HEK293 (cell line): ENCODE results near the gene HOXD11.
A peak's percentile ranks its signal among the peaks of the same experiment; 100 is the strongest.

ENCODE experiments used
- CTCF ChIA-PET: fragments of 350-600 bp; formaldehyde crosslinking; extraction: SDS; loops from one replicate; lab custom pipeline; 2021; ENCODE audit warnings: antibody characterized with exemption; lab: Yijun Ruan, JAX
- POLR2A ChIA-PET: fragments of 300-600 bp; formaldehyde crosslinking; extraction: SDS; loops from one replicate; lab custom pipeline; 2020; ENCODE audit warnings: antibody characterized with exemption, inconsistent platforms; lab: Yijun Ruan, JAX
- H3K27ac ChIP-seq: fragments of 200-500 bp; sonication (Bioruptor generic); 2 replicates; pipeline ENCODE4 v1.5.1; 2014; ENCODE audit warnings: low read depth, low read length, control low read depth, inconsistent platforms; ENCODE audit errors: extremely low read depth
- H3K36me3 ChIP-seq, 2 experiments: fragments of 200-500 bp in 1 of 2; sonication (Bioruptor generic) in 1 of 2; 1 replicate in 1 of 2; 2 replicates in 1 of 2; pipeline ENCODE4 v1.5.1; 2014 to 2017; ENCODE audit warnings: inconsistent platforms in 2 of 2, low read length in 2 of 2; ENCODE audit not compliant: control insufficient read depth in 2 of 2, insufficient read depth in 1 of 2
- H3K4me1 ChIP-seq: fragments of 200-500 bp; sonication (Bioruptor generic); 2 replicates; pipeline ENCODE4 v1.5.1; 2014; ENCODE audit warnings: mild to moderate bottlenecking, low read length, inconsistent platforms; ENCODE audit not compliant: control insufficient read depth, insufficient read depth
- H3K4me3 ChIP-seq: 2 replicates; pipeline ENCODE4 v1.5.1; 2011; ENCODE audit warnings: low read depth, mild to moderate bottlenecking, control low read depth, low read length, moderate library complexity
- H3K9me3 ChIP-seq: fragments of 200-500 bp; sonication (Bioruptor generic); 2 replicates; pipeline ENCODE4 v1.5.1; 2014; ENCODE audit warnings: low read depth, low read length, inconsistent platforms; ENCODE audit not compliant: control insufficient read depth, insufficient read depth
- IKZF3 ChIP-seq: fragments of 450-650 bp; IDR thresholded peaks from 2 replicates; pipeline ENCODE4 v1.5.0; 2018; ENCODE audit warnings: missing biosample characterization, mild to moderate bottlenecking, missing genetic modification characterization, moderate library complexity
- KLF1 ChIP-seq: fragments of 450-650 bp; formaldehyde crosslinking; IDR thresholded peaks from 2 replicates; pipeline ENCODE4 v1.5.1; 2016; ENCODE audit warnings: missing biosample characterization, missing genetic modification characterization
- OVOL3 ChIP-seq: fragments of 450-650 bp; formaldehyde crosslinking; IDR thresholded peaks from 2 replicates; pipeline ENCODE4 v1.5.1; 2016; ENCODE audit warnings: missing biosample characterization, missing genetic modification characterization
- ZBTB8A ChIP-seq: fragments of 450-650 bp; formaldehyde crosslinking; IDR thresholded peaks from 2 replicates; pipeline ENCODE4 v1.5.1; 2016; ENCODE audit warnings: missing biosample characterization, missing genetic modification characterization
- ZNF2 ChIP-seq: fragments of 450-650 bp; formaldehyde crosslinking; IDR thresholded peaks from 2 replicates; pipeline ENCODE4 v1.5.1; 2016; ENCODE audit warnings: missing biosample characterization, missing genetic modification characterization
- ZNF302 ChIP-seq: fragments of 450-650 bp; formaldehyde crosslinking; IDR thresholded peaks from 2 replicates; pipeline ENCODE4 v1.5.1; 2016; ENCODE audit warnings: missing biosample characterization, missing genetic modification characterization, low read depth
- ZNF335 ChIP-seq: fragments of 450-650 bp; formaldehyde crosslinking; conservative IDR thresholded peaks from 2 replicates; pipeline ENCODE4 v1.5.1; 2016; ENCODE audit warnings: missing biosample characterization, missing genetic modification characterization
- ZNF501 ChIP-seq: fragments of 450-650 bp; formaldehyde crosslinking; IDR thresholded peaks from 2 replicates; pipeline ENCODE4 v1.5.1; 2016; ENCODE audit warnings: missing biosample characterization, missing genetic modification characterization
- ZNF521 ChIP-seq: fragments of 450-650 bp; formaldehyde crosslinking; IDR thresholded peaks from 2 replicates; pipeline ENCODE4 v1.5.1; 2017; ENCODE audit warnings: missing biosample characterization, mild to moderate bottlenecking, missing genetic modification characterization
- ZNF600 ChIP-seq: fragments of 450-650 bp; formaldehyde crosslinking; IDR thresholded peaks from 2 replicates; pipeline ENCODE4 v1.5.1; 2016; ENCODE audit warnings: missing biosample characterization, missing genetic modification characterization
- ZNF654 ChIP-seq: fragments of 450-650 bp; formaldehyde crosslinking; IDR thresholded peaks from 2 replicates; pipeline ENCODE4 v1.5.1; 2016; ENCODE audit warnings: low read depth, missing biosample characterization, missing genetic modification characterization
- ZNF677 ChIP-seq: fragments of 450-650 bp; IDR thresholded peaks from 2 replicates; pipeline ENCODE4 v1.5.0; 2018; ENCODE audit warnings: missing biosample characterization, mild to moderate bottlenecking, missing genetic modification characterization, moderate library complexity
- ZNF76 ChIP-seq: fragments of 450-650 bp; formaldehyde crosslinking; IDR thresholded peaks from 2 replicates; pipeline ENCODE4; 2016; ENCODE audit warnings: low read depth, missing biosample characterization, missing genetic modification characterization, borderline replicate concordance
- ZNF785 ChIP-seq: fragments of 450-650 bp; formaldehyde crosslinking; IDR thresholded peaks from 2 replicates; pipeline ENCODE4 v1.5.1; 2016; ENCODE audit warnings: missing biosample characterization, missing genetic modification characterization
- ZSCAN16 ChIP-seq: fragments of 450-650 bp; formaldehyde crosslinking; IDR thresholded peaks from 2 replicates; pipeline ENCODE4 v1.5.1; 2016; ENCODE audit warnings: missing biosample characterization, missing genetic modification characterization
- TF ChIP-seq, protein P1 (sequence below): fragments of 450-650 bp; formaldehyde crosslinking; IDR thresholded peaks from 2 replicates; pipeline ENCODE4 v1.5.1; 2016; ENCODE audit warnings: missing biosample characterization, missing genetic modification characterization
- TF ChIP-seq, protein P2 (sequence below): fragments of 450-650 bp; formaldehyde crosslinking; IDR thresholded peaks from 2 replicates; pipeline ENCODE4 v1.5.1; 2016; ENCODE audit warnings: missing biosample characterization, missing genetic modification characterization
- TF ChIP-seq, protein P3 (sequence below): fragments of 450-650 bp; formaldehyde crosslinking; optimal IDR thresholded peaks from 2 replicates; pipeline ENCODE3; 2016; ENCODE audit warnings: missing biosample characterization, mild to moderate bottlenecking, missing genetic modification characterization
- TF ChIP-seq, protein P4 (sequence below): fragments of 450-650 bp; formaldehyde crosslinking; IDR thresholded peaks from 2 replicates; pipeline ENCODE4 v1.5.1; 2016; ENCODE audit warnings: missing biosample characterization, missing genetic modification characterization
- TF ChIP-seq, protein P5 (sequence below): fragments of 450-650 bp; formaldehyde crosslinking; IDR thresholded peaks from 2 replicates; pipeline ENCODE4 v1.5.1; 2016; ENCODE audit warnings: missing biosample characterization, missing genetic modification characterization

Gene HOXD11

DNA sequence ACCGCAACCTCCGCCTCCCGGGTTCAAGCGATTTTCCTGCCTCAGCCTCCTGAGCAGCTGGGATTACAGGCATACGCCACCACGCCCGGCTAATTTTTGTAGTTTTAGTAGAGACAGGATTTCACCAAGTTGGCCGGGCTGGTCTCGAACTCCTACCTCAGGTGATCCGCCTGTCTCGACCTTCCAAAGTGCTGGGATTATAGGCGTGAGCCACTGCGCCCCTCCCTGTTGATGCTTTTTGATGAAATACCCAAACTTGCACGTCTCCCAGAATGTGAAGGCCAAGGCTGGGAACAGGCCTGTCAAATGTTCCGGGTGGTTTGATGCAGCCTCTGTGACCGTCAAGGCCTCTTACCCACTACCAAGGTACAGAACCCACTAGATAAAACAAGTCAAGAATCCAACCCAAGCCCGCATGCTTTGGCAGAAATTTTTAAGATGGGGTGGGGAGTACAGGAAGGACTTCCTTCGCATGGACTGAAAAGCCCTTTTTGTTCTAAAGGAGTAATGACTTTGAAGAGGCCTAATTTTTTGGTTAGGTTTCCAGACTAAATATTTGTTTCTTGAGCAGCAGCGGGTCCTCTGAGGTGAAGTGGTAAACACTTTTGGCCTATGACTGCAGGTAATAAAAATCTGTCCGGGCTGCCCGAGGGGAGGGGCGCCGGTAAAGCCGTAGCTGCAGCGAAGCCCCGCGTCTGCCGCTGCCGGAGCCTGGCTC, 19.6 kb upstream of the HOXD11 start:
- Histone ChIP-seq H3K4me1 (no peaks in the 10 kb centered on the region), H3K27ac (no peak overlapping the region), H3K9me3 (no peaks in the 10 kb centered on the region), H3K4me3 (no peak overlapping the region), H3K36me3 (no peaks in the 10 kb centered on the region)
- TF ChIP-seq ZNF677, result no peak
- TF ChIP-seq, protein P1, sequence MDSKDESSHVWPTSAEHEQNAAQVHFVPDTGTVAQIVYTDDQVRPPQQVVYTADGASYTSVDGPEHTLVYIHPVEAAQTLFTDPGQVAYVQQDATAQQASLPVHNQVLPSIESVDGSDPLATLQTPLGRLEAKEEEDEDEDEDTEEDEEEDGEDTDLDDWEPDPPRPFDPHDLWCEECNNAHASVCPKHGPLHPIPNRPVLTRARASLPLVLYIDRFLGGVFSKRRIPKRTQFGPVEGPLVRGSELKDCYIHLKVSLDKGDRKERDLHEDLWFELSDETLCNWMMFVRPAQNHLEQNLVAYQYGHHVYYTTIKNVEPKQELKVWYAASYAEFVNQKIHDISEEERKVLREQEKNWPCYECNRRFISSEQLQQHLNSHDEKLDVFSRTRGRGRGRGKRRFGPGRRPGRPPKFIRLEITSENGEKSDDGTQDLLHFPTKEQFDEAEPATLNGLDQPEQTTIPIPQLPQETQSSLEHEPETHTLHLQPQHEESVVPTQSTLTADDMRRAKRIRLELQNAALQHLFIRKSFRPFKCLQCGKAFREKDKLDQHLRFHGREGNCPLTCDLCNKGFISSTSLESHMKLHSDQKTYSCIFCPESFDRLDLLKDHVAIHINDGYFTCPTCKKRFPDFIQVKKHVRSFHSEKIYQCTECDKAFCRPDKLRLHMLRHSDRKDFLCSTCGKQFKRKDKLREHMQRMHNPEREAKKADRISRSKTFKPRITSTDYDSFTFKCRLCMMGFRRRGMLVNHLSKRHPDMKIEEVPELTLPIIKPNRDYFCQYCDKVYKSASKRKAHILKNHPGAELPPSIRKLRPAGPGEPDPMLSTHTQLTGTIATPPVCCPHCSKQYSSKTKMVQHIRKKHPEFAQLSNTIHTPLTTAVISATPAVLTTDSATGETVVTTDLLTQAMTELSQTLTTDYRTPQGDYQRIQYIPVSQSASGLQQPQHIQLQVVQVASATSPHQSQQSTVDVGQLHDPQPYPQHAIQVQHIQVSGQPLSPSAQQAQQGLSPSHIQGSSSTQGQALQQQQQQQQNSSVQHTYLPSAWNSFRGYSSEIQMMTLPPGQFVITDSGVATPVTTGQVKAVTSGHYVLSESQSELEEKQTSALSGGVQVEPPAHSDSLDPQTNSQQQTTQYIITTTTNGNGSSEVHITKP, result no peak
- CTCF ChIA-PET, result interaction anchor here (0.6 to 5.6 kb wide), 13 partner anchors 9 to 884 kb away, joined by 3 to 33 read pairs (median 4); no protein-coding TSS in a partner anchor
- POLR2A ChIA-PET, result interaction anchor here (1.4 to 1.7 kb wide), 2 partner anchors 10 to 17 kb away, joined by 3 to 5 read pairs; no protein-coding TSS in a partner anchor

DNA sequence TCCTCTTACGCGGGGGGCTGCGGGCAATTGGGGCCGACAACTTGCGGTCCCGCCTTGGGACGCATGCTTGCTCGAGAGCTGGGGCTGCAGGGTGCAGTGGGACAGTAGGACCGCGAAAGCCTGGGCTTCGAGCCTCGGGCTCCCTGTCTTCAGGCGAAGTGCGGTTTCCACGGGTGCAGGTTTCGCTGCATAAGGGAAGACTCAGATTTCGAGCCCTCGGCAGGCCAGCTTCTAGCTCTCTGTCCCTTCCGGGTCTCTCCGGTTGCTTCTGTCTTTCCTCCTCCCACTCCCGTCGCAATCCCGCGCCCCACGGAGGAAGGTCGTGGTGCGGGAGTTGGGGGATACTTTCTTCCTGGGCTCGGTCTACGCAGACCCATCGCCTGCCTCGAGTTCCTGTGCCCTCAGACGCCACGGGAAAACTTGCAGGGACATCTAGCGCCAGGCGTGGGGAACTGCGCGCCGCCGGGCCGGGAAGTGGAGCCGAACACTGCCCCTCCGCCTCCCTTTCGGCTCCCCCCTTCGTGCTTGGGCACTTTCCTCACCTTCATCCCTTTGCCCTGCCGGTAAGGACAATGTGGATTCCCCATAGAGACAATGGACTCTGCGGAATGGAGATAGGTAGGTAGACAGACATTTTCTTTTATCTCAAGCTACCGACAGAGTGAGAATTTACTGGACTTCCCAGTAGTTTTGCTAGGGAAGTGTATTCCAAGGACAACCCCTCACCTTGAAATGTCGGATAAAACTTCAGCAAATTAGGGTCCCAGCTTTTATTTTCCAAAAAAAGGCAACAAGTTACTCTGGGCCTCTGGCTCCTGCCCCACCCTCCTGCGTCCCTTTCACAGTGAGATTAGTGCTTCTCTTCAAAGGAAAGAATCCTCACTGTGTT, 18.8 kb upstream of the HOXD11 start:
- no peak overlapping the region for H3K4me3 ChIP-seq
- no peaks in the 10 kb centered on the region for H3K4me1 ChIP-seq
- no peak overlapping the region; the same call in 1 of the 2 replicates for H3K27ac ChIP-seq
- H3K9me3 ChIP-seq, result no peaks in the 10 kb centered on the region
- POLR2A ChIA-PET, result interaction anchor here (1.4 to 1.7 kb wide), 2 partner anchors 9 to 16 kb away, joined by 3 to 5 read pairs; no protein-coding TSS in a partner anchor
- CTCF ChIA-PET, result interaction anchor here (0.6 to 5.6 kb wide), 14 partner anchors 9 to 884 kb away, joined by 3 to 33 read pairs (median 4); no protein-coding TSS in a partner anchor
- no peaks in the 10 kb centered on the region for H3K36me3 ChIP-seq
- TF ChIP-seq ZSCAN16 (tag by site-specific recombination) (no peak), ZNF785 (tag by site-specific recombination) (no peak), IKZF3 (peak; percentile 34; the same call in 1 of the 2 replicates), ZBTB8A (0 out of 2 replicates have a peak, but pooled peaks have one; percentile 22), ZNF335 (tag by site-specific recombination) (peak; percentile 31; the same call in 1 of the 2 replicates), ZNF76 (tag by site-specific recombination) (no peak), ZNF600 (tag by site-specific recombination) (0 out of 2 replicates have a peak, but pooled peaks have one; percentile 20), KLF1 (tag by site-specific recombination) (no peak), ZNF501 (peak; percentile 42; the same call in 1 of the 2 replicates), ZNF521 (tag by site-specific recombination) (no peak), ZNF654 (tag by site-specific recombination) (peak; percentile 72), ZNF2 (tag by site-specific recombination) (peak; percentile 77), ZNF302 (tag by site-specific recombination) (no peak), OVOL3 (tag by site-specific recombination) (no peak)
- TF ChIP-seq, protein P2, sequence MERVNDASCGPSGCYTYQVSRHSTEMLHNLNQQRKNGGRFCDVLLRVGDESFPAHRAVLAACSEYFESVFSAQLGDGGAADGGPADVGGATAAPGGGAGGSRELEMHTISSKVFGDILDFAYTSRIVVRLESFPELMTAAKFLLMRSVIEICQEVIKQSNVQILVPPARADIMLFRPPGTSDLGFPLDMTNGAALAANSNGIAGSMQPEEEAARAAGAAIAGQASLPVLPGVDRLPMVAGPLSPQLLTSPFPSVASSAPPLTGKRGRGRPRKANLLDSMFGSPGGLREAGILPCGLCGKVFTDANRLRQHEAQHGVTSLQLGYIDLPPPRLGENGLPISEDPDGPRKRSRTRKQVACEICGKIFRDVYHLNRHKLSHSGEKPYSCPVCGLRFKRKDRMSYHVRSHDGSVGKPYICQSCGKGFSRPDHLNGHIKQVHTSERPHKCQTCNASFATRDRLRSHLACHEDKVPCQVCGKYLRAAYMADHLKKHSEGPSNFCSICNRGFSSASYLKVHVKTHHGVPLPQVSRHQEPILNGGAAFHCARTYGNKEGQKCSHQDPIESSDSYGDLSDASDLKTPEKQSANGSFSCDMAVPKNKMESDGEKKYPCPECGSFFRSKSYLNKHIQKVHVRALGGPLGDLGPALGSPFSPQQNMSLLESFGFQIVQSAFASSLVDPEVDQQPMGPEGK (tag by site-specific recombination), result peak; percentile 56; the same call in 1 of the 2 replicates
- TF ChIP-seq, protein P3, sequence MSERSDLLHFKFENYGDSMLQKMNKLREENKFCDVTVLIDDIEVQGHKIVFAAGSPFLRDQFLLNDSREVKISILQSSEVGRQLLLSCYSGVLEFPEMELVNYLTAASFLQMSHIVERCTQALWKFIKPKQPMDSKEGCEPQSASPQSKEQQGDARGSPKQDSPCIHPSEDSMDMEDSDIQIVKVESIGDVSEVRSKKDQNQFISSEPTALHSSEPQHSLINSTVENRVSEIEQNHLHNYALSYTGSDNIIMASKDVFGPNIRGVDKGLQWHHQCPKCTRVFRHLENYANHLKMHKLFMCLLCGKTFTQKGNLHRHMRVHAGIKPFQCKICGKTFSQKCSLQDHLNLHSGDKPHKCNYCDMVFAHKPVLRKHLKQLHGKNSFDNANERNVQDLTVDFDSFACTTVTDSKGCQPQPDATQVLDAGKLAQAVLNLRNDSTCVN, result peak; percentile 17
- TF ChIP-seq, protein P4, sequence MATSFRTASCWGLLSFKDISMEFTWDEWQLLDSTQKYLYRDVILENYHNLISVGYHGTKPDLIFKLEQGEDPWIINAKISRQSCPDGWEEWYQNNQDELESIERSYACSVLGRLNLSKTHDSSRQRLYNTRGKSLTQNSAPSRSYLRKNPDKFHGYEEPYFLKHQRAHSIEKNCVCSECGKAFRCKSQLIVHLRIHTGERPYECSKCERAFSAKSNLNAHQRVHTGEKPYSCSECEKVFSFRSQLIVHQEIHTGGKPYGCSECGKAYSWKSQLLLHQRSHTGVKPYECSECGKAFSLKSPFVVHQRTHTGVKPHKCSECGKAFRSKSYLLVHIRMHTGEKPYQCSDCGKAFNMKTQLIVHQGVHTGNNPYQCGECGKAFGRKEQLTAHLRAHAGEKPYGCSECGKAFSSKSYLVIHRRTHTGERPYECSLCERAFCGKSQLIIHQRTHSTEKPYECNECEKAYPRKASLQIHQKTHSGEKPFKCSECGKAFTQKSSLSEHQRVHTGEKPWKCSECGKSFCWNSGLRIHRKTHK (tag by site-specific recombination), result no peak
- TF ChIP-seq, protein P5, sequence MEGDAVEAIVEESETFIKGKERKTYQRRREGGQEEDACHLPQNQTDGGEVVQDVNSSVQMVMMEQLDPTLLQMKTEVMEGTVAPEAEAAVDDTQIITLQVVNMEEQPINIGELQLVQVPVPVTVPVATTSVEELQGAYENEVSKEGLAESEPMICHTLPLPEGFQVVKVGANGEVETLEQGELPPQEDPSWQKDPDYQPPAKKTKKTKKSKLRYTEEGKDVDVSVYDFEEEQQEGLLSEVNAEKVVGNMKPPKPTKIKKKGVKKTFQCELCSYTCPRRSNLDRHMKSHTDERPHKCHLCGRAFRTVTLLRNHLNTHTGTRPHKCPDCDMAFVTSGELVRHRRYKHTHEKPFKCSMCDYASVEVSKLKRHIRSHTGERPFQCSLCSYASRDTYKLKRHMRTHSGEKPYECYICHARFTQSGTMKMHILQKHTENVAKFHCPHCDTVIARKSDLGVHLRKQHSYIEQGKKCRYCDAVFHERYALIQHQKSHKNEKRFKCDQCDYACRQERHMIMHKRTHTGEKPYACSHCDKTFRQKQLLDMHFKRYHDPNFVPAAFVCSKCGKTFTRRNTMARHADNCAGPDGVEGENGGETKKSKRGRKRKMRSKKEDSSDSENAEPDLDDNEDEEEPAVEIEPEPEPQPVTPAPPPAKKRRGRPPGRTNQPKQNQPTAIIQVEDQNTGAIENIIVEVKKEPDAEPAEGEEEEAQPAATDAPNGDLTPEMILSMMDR, result peak; percentile 85
